ENCODE data around the gene DZIP3.
"Not testable (repeated sequence)": the region's sequence is repeated elsewhere in the genome, so short reads cannot be mapped to it uniquely, and the experiment has no call there.

The DZIP3 gene

GRCh38 chr3:108662142-108662738 is 72.7 kb downstream of the DZIP3 start:
- no peak overlapping the region for H3K4me3 ChIP-seq (ENCODE audit: low read length)
- H3K4me1 ChIP-seq (ENCODE audit: control insufficient read depth, insufficient read depth, low read length): no peaks in the 10 kb centered on the region
- peaks cover 4% of the 10 kb centered on the region for H3K36me3 ChIP-seq (ENCODE audit: control insufficient read depth, insufficient read depth, low read length)
- H3K27ac ChIP-seq (ENCODE audit: low read depth, low read length): no peak overlapping the region
- H3K27me3 ChIP-seq (ENCODE audit: control insufficient read depth, insufficient read depth, low read length): no peaks in the 10 kb centered on the region
- no peak overlapping the region for H3K9ac ChIP-seq (ENCODE audit: low read length)

- no peaks in the 10 kb centered on the region for H3K27me3 ChIP-seq (ENCODE audit: control insufficient read depth, insufficient read depth, low read length)
- H3K4me1 ChIP-seq (ENCODE audit: control insufficient read depth, insufficient read depth, low read length): no peaks in the 10 kb centered on the region
- peaks cover 4% of the 10 kb centered on the region for H3K36me3 ChIP-seq (ENCODE audit: control insufficient read depth, insufficient read depth, low read length)
- no peak overlapping the region for H3K4me3 ChIP-seq (ENCODE audit: low read length)
- H3K27ac ChIP-seq (ENCODE audit: low read depth, low read length): no peak overlapping the region
- H3K9ac ChIP-seq (ENCODE audit: low read length): no peak overlapping the region
Measured at GRCh38 chr3:108664266-108664665, 74.7 kb downstream of the DZIP3 start.

GRCh38 chr3:108667312-108667711 is 77.8 kb downstream of the DZIP3 start:
- H3K27ac ChIP-seq (ENCODE audit: low read depth, low read length): no peak overlapping the region
- no peaks in the 10 kb centered on the region for H3K4me1 ChIP-seq (ENCODE audit: control insufficient read depth, insufficient read depth, low read length)

GRCh38 chr3:108669208-108669607 is 79.7 kb downstream of the DZIP3 start:
- H3K4me1 ChIP-seq (ENCODE audit: control insufficient read depth, insufficient read depth, low read length): no peaks in the 10 kb centered on the region
- H3K36me3 ChIP-seq (ENCODE audit: control insufficient read depth, insufficient read depth, low read length): peaks cover under 1% of the 10 kb centered on the region
- H3K27me3 ChIP-seq (ENCODE audit: control insufficient read depth, insufficient read depth, low read length): no peaks in the 10 kb centered on the region

More at GRCh38 chr3:108667312-108667711, 77.8 kb downstream of the DZIP3 start:
- Histone ChIP-seq H3K4me3 (ENCODE audit: low read length) (no peak overlapping the region), H3K9ac (ENCODE audit: low read length) (no peak overlapping the region), H3K27me3 (ENCODE audit: control insufficient read depth, insufficient read depth, low read length) (no peaks in the 10 kb centered on the region), H3K36me3 (ENCODE audit: control insufficient read depth, insufficient read depth, low read length) (peaks cover 4% of the 10 kb centered on the region)

GRCh38 chr3:108672701-108673100 is 83.2 kb downstream of the DZIP3 start:
- no peaks in the 10 kb centered on the region for H3K36me3 ChIP-seq (ENCODE audit: control insufficient read depth, insufficient read depth, low read length)
- no peak overlapping the region for H3K4me3 ChIP-seq (ENCODE audit: low read length)
- H3K27me3 ChIP-seq (ENCODE audit: control insufficient read depth, insufficient read depth, low read length): no peaks in the 10 kb centered on the region
- H3K9ac ChIP-seq (ENCODE audit: low read length): no peak overlapping the region
- no peaks in the 10 kb centered on the region for H3K4me1 ChIP-seq (ENCODE audit: control insufficient read depth, insufficient read depth, low read length)
- no peak overlapping the region for H3K27ac ChIP-seq (ENCODE audit: low read depth, low read length)

More at GRCh38 chr3:108669208-108669607, 79.7 kb downstream of the DZIP3 start:
- no peak overlapping the region for H3K27ac ChIP-seq (ENCODE audit: low read depth, low read length)
- H3K4me3 ChIP-seq (ENCODE audit: low read length): no peak overlapping the region
- no peak overlapping the region for H3K9ac ChIP-seq (ENCODE audit: low read length)

GRCh38 chr3:108673988-108674661 is 84.6 kb downstream of the DZIP3 start:
- Histone ChIP-seq H3K27me3 (ENCODE audit: control insufficient read depth, insufficient read depth, low read length) (no peaks in the 10 kb centered on the region), H3K27ac (ENCODE audit: low read depth, low read length) (no peak overlapping the region), H3K4me3 (ENCODE audit: low read length) (no peak overlapping the region), H3K36me3 (ENCODE audit: control insufficient read depth, insufficient read depth, low read length) (no peaks in the 10 kb centered on the region), H3K4me1 (ENCODE audit: control insufficient read depth, insufficient read depth, low read length) (no peaks in the 10 kb centered on the region), H3K9ac (ENCODE audit: low read length) (no peak overlapping the region)

GRCh38 chr3:108677811-108678210 is 88.3 kb downstream of the DZIP3 start:
- H3K36me3 ChIP-seq (ENCODE audit: control insufficient read depth, insufficient read depth, low read length): no peaks in the 10 kb centered on the region

GRCh38 chr3:108692286-108692685 is 102.8 kb downstream of the DZIP3 start:
- not testable (repeated sequence) for H3K4me1 ChIP-seq (ENCODE audit: control insufficient read depth, insufficient read depth, low read length); H3K36me3 ChIP-seq (ENCODE audit: control insufficient read depth, insufficient read depth, low read length); H3K27me3 ChIP-seq (ENCODE audit: control insufficient read depth, insufficient read depth, low read length); H3K9ac ChIP-seq (ENCODE audit: low read length); H3K27ac ChIP-seq (ENCODE audit: low read depth, low read length); H3K4me3 ChIP-seq (ENCODE audit: low read length)

More at GRCh38 chr3:108677811-108678210, 88.3 kb downstream of the DZIP3 start:
- no peaks in the 10 kb centered on the region for H3K27me3 ChIP-seq (ENCODE audit: control insufficient read depth, insufficient read depth, low read length)
- H3K4me1 ChIP-seq (ENCODE audit: control insufficient read depth, insufficient read depth, low read length): no peaks in the 10 kb centered on the region
- H3K27ac ChIP-seq (ENCODE audit: low read depth, low read length): no peak overlapping the region
- H3K9ac ChIP-seq (ENCODE audit: low read length): no peak overlapping the region
- no peak overlapping the region for H3K4me3 ChIP-seq (ENCODE audit: low read length)

GRCh38 chr3:108698461-108698860 is 108.9 kb downstream of the DZIP3 start:
- H3K4me3 ChIP-seq (ENCODE audit: low read length): no peak overlapping the region
- no peaks in the 10 kb centered on the region for H3K4me1 ChIP-seq (ENCODE audit: control insufficient read depth, insufficient read depth, low read length)
- no peaks in the 10 kb centered on the region for H3K36me3 ChIP-seq (ENCODE audit: control insufficient read depth, insufficient read depth, low read length)
- H3K27ac ChIP-seq (ENCODE audit: low read depth, low read length): no peak overlapping the region
- H3K9ac ChIP-seq (ENCODE audit: low read length): no peak overlapping the region
- no peaks in the 10 kb centered on the region for H3K27me3 ChIP-seq (ENCODE audit: control insufficient read depth, insufficient read depth, low read length)

- Histone ChIP-seq H3K27ac (ENCODE audit: low read depth, low read length) (no peak overlapping the region), H3K27me3 (ENCODE audit: control insufficient read depth, insufficient read depth, low read length) (no peaks in the 10 kb centered on the region), H3K36me3 (ENCODE audit: control insufficient read depth, insufficient read depth, low read length) (no peaks in the 10 kb centered on the region), H3K4me1 (ENCODE audit: control insufficient read depth, insufficient read depth, low read length) (no peaks in the 10 kb centered on the region), H3K4me3 (ENCODE audit: low read length) (no peak overlapping the region), H3K9ac (ENCODE audit: low read length) (no peak overlapping the region)
Measured at GRCh38 chr3:108705045-108705444, 115.5 kb downstream of the DZIP3 start.

GRCh38 chr3:108713009-108713516 is 123.5 kb downstream of the DZIP3 start:
- Histone ChIP-seq H3K27me3 (ENCODE audit: control insufficient read depth, insufficient read depth, low read length) (no peaks in the 10 kb centered on the region), H3K27ac (ENCODE audit: low read depth, low read length) (no peak overlapping the region), H3K4me1 (ENCODE audit: control insufficient read depth, insufficient read depth, low read length) (no peaks in the 10 kb centered on the region), H3K4me3 (ENCODE audit: low read length) (no peak overlapping the region), H3K9ac (ENCODE audit: low read length) (no peak overlapping the region), H3K36me3 (ENCODE audit: control insufficient read depth, insufficient read depth, low read length) (no peaks in the 10 kb centered on the region)

GRCh38 chr3:108713816-108714215 is 124.3 kb downstream of the DZIP3 start:
- no peaks in the 10 kb centered on the region for H3K4me1 ChIP-seq (ENCODE audit: control insufficient read depth, insufficient read depth, low read length)
- no peak overlapping the region for H3K9ac ChIP-seq (ENCODE audit: low read length)
- H3K36me3 ChIP-seq (ENCODE audit: control insufficient read depth, insufficient read depth, low read length): no peaks in the 10 kb centered on the region
- H3K4me3 ChIP-seq (ENCODE audit: low read length): no peak overlapping the region
- H3K27me3 ChIP-seq (ENCODE audit: control insufficient read depth, insufficient read depth, low read length): no peaks in the 10 kb centered on the region
- H3K27ac ChIP-seq (ENCODE audit: low read depth, low read length): no peak overlapping the region

- H3K4me3 ChIP-seq (ENCODE audit: low read length): no peak overlapping the region
- no peak overlapping the region for H3K27ac ChIP-seq (ENCODE audit: low read depth, low read length)
Measured at GRCh38 chr3:108718454-108718853, 128.9 kb downstream of the DZIP3 start.

More at GRCh38 chr3:108718454-108718853, 128.9 kb downstream of the DZIP3 start:
- no peaks in the 10 kb centered on the region for H3K36me3 ChIP-seq (ENCODE audit: control insufficient read depth, insufficient read depth, low read length)
- H3K4me1 ChIP-seq (ENCODE audit: control insufficient read depth, insufficient read depth, low read length): no peaks in the 10 kb centered on the region
- no peak overlapping the region for H3K9ac ChIP-seq (ENCODE audit: low read length)
- H3K27me3 ChIP-seq (ENCODE audit: control insufficient read depth, insufficient read depth, low read length): no peaks in the 10 kb centered on the region
